ENCODE measurements around the gene KCNQ5.
"Not testable (repeated sequence)": the region's sequence is repeated elsewhere in the genome, so short reads cannot be mapped to it uniquely, and the experiment has no call there.

The KCNQ5 gene

DNA sequence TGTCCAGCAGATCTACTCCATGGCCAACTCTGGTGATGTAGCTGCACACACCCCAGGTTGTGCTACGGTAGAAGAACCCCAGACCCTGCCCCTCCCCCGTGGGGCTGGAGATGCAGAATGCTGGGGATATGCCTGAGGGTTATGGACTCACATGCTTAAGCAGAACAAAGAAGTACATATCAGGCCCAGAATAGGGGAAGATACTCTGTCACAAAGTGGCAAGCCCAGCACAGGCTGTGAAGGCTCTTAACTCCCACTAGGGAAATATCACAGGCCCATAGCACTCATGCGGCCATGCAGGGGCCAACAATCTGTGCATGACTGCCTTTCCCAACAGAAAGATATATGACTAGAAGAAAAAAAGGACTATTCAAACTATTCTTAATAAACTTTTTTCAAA lies 234.9 kb downstream of the KCNQ5 start:
- no peak for DNase-seq

DNA sequence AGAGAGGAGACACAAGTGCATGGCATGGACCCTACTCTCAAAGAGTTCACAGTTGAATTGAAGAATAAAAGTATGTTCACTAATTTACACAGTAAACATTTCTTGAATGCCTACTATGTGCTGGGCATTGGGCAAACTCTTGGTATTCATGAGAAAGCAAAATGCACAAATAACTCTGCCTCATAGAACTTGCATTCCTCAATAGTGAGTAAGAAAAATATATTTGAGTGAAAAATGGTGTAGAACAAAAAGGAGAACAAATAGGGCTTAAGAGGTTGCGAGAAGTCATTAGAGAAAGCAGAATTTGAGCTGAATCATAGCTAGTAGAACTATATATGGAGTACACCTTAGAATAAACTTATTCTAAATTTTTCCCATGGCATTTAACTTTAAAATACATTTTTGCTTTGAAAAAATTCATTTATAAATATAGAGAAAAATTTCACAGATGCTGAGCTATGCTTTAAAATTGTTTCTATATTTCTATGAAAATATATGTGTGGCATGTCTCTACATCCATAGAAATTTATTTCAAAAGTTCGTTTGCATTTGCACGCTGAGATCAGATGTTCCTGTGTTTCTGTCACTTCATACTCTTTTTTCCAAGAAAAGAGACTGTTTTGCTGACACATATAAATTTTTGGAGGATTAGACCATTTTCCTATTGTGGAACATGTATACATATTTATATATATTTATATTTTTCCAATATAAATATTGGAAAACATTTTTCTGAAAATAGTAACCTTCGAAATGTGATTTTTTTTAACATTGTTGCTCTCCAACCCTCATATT lies 236.1 kb downstream of the KCNQ5 start:
- no peak for DNase-seq

DNA sequence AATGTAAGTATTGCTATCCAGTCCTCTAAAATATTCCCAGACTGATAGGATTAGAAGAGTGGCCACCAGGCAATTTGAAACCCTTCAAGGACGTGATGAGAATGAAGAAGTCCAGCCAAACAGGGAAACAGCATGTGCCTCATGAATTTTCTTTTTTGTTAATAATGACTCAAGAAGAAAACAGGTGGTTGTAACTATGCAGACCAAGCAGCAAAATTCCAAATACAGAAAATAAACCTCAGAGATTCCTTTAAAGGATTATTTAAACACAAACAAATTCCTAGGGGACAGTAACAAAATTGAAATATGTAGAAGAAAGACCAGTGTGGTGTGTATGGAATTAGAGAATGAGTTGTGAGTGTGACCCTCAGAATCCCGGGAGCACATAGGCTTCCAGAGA lies 239.2 kb downstream of the KCNQ5 start:
- DNase-seq, result no peak

DNA sequence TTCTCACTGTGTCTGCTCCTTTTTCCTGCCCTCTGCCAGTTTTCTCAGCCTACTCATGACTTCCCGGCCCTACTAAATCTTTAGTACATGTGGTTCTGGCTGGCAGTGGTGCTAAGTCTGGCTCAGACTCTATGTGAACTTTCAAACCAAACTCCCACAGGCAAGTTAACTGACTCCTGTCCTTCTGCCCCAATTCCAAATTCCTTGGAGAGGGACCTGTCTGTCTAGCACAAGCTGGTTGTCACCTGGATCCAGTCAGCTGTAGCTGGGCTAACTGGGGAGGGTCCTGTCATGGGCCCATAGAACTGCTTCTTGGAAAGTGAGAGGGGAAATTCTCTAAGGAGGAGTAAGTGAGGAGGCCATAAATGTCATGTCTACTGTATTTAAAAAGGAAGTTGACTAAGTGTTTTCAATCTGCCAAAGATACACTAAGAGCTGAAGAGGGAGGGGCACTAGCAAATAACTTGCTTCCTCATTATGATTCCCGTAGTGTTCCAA lies 240.1 kb downstream of the KCNQ5 start:
- DNase-seq, result peak in 1 of 2 donors; percentile 8

DNA sequence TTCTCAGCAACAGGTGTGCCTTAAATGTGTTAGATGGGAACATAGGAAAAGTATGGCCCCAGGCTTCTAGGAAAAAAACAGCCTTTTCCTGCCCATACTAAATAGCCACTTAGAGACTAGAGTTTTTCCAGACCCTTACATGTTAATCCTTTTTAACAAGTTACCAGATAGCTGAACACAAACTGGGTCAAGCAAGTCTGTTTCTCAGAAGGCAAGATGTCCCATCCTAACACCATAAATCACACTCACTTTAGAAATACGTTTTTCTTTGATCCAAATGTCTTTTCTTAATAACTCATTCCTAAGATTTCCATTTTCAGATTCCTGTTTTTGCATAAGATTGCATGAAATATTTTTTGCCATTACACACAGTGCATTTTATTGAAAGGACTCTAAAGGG lies 241.3 kb downstream of the KCNQ5 start:
- no peak for DNase-seq

DNA sequence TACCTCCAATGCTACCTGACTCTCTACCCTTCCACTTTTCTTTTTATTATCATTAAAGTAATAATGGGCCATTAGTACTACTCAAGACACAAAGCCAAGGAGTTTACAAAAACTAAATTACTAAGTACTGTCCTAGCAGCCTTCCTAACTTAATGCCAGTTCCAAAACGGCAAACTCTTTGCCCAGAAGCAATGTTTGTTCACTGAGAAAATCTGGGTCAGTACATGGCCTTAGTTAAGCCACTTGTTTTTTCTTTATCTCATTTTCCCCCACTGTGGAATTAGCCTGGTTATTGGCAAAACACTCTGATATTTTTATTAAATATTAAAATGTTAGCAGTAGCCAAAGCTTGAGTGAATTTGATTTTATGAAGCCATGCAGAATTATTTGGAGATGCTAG lies 242.4 kb downstream of the KCNQ5 start:
- DNase-seq, result no peak

DNA sequence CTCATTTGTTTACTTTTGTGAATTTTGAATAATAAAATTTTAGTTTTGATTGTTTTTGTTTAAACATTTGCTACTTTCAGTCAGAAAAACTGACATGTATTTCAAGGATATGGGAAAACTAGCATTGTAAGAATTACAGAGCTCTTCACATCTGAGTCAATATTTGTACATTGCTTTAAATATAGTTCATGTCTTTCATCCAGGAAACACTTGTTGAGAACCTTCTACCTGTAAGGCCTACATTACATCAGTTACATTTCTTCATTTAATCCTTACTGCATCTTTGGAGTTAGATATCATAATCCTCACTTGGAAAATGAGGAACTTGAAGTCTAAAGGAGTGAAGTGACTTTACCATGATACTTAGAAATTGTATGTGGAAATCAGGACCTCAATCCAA lies 242.9 kb downstream of the KCNQ5 start:
- DNase-seq, result no peak

DNA sequence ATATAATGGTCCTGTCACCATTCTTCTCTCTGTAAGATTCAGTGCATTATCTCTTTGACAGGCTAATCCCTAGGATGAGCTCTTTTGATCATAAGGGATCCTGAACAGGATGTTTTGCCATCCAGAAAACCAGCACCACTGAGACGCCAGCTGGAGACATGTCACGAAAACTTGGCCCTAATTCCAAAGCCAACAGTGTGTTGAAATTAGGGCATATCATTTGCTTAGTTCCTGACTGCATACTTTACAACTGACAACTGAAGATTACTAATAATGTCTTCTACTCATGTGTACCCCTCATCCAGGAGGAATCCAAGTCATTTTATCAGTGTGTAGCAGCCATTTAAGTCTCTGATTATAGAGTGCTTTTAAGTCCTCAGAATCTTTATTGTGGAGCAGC lies 243.6 kb downstream of the KCNQ5 start:
- no peak for DNase-seq

DNA sequence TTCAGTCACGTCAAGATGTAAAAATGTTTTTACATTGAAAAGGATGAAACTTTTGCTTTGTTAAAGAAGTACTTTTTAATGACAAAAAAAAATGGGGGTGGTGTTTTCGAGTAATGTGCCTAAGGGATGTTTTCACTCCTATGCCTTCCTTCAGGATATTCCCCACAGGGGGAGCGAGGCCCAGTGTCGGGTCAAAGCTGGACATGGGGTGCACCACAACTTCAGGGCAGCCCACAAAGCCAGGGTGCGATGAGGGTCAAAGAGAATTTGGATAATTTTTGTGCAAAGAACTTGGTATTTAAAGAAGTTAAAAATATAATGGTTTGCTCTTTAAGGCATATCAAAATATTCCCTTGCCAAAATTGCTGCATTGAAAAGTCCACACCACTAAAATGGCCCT lies 247.8 kb downstream of the KCNQ5 start:
- DNase-seq, result no peak

DNA sequence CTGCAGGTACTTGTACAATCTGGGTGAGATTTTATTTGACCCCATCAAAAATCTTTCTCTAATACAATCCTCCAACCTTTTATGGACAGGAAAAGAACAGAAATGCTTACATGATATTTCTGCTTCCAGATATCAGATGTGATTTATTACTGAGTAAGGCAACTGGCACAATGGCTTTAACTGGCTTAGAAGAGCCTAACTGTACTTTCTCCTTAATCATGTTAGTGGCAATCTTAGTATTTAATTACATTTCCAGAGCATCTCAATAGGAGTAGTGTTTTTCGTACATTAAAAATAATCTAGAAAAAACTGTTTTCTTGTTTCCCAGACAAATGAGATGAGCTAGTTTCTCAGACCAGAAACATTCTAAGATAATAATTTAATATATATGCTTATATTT lies 251.6 kb downstream of the KCNQ5 start:
- no peak for DNase-seq

DNA sequence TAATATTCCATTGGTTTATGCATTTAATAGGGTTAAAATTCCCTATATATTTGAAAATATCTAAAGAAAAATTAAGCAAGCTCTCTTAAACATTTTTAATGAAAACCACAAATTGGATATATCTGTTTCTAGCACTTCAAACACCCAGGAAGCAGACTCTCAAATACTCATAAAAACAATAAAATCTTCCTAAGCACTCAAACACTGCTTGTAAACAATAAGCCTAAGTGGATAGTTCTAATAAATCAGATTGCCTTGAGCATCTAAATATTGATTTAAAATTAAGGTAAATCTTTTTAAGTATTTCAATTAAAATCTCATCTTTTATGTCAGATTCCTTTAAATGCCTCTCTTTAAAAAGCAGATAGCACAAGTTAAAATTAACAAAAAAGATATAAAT lies 254.4 kb downstream of the KCNQ5 start:
- DNase-seq, result no peak

DNA sequence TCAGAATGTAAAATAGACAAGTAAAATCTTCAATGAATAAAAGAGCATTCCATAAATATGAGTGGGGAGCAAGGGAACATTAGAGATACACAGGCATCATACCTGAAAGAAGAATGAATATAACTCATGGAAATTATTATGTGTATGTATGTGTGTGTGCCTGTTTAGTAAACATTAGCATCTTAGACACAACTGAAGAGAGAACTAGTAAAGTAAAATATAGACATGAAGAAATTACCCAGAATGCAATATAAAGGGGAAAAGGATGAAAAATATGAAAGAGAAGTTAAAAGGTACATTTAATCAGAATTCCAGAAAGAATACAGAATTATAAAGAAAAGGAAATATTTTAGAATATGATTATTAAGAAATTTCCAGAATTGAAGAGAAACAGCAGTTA lies 264.3 kb downstream of the KCNQ5 start:
- DNase-seq, result no peak

DNA sequence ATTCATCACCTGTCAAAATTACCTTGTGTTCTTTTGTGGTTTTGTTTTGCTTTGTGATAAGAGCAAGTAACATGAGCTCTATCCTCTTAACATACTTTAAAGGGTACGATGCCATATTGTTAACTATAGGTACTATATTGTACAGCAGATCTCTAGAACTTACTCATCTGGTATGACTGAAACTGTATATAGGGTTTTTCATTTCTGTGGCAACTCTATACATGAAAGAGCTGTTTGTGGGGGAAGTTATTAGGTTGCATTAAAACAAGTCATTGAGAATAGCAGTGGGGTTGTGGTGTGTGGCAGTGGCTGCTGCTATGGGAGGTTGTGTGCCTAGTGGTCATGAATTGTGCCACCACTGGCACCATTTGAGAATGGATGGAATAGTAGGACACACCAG lies 268.4 kb downstream of the KCNQ5 start:
- no peak for DNase-seq

DNA sequence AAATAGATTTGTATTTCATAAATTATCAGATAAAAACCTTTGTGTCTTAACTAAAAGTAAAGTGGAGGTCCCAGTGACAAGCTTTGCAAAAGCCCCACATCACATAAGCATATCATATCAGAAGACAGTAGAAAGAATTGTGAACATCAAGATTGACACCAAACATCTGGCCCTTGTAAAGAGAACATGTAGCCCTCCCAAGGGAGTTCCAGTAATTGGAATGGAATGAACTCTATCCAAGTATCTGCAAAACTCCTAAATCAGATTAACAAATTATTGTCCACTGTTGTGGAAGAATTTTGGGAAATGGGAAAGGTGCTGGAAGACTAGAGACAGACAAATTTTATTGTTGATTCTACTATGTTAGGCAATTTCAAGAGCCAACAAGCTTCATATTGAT lies 268.8 kb downstream of the KCNQ5 start:
- DNase-seq, result no peak

DNA sequence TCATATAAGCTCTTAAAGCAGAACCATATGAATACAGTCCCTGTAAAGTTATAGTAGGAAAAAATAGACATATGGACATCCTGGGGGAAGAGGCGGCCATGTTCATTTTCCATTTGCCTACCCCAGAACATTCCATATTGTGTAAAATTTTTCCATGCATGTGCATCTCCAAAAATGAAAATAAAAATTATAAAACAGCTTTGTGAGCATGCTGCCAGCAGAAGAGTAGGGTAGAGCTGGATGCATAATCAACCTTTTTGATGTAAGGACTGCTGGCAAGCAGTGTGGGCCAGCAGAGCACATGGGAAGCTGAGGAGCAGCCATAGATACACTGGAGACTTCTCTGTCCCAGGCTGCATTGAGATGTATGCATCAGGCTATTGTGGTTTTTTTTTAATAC lies 271.0 kb downstream of the KCNQ5 start:
- DNase-seq, result no peak

DNA sequence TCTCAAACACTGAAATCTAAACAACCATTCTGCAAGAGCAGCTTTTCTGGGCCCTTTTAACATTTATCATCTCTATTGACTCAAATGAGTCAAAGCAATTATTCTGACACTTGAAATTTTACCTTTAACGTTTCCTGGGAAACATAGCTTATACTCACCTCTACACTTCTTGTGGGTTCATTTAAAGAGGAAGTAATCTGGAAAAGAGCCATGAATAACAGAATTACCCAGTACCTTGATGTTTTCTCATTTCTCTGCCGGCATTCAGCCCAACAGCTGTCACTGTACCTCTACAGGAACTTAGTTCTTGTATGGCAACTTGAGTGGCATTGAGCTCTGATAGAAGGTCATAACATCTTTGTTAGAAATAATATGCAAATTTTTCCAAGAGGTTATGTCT lies 272.2 kb downstream of the KCNQ5 start:
- no peak for DNase-seq

DNA sequence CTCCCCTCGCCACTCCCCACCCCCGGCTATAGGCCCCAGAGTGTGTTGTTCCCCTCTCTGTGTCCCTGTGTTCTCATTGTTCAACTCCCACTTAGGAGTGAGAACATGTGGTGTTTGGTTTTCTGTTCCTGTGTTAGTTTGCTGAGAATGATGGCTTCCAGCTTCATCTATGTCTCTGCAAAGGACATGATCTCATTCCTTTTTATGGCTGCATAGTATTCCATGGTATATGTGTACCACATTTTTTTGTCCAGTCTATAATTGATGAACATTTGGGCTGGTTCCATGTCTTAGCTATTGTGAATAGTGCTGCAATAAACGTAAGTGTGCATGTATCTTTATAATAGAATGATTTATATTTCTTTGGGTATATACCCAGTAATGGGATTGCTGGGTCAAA lies 276.4 kb downstream of the KCNQ5 start:
- not testable (repeated sequence) for DNase-seq

DNA sequence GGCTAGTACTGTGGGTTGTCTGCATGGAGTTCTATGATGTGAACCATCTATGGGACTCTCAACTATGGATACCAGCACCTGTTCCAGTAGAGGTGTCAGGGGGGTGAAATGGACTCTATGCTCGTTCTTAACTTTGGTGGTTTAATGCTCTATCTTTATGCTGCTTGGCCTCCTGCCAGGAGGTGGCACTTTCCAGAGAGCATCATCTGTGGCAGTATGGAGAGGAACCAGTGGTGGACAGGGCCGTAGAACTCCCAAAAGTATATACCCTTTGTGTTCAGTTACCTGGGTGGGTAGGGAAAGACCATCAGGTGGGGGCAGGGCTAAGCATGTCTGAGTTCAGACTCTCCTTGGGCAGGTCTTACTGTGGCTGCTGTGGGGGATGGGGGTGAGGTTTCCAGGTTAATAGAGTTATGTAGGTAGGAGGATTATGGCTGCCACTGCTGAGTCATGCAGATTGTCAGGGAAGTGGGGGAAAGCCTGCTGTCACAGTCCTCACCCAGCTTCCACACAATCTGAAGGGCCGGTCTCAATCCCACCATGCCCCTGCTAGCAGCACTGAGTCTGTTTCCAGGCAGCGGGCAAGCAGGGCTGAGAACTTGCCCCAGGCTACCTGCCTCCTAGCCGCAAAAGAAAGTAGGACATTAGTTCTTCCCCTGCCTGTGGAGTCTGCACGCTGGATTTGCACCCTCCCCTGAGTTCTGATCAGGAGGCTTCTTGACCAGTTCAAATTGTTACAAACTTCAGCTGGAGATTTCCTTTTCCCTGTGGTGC lies 284.0 kb downstream of the KCNQ5 start:
- no peak for DNase-seq

DNA sequence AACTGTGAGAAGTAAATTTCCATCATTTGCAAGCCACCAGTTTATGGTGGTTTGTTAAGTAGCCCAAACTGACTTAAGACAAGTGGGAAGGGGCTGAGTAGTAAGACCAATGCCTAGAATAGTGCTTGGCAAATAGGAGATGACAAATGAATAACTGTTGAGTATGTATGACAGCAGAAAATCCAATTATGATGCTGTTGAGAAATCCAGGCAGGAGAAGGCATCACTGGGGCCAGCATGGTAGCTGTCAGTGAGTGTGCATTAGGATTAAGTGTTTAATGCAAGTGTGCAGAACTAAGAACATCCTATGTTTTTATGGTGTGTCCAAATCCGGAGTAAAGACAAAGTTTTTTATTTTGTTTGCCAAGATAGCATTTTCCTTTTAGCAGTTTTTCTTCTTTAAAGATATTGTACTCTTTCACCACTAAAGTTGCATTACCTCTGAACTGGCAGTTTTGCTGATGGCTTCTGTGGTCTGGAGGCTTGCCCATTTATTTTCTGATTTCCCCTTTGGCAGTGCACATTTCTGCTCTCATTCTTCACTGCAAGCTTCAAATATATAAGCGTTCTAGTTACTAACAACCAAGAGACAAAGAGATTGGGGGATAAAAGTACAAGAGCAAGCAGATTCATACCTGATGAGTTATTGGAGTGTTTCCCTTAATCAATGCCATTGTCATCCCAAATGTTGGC lies 289.7 kb downstream of the KCNQ5 start:
- no peak for DNase-seq

DNA sequence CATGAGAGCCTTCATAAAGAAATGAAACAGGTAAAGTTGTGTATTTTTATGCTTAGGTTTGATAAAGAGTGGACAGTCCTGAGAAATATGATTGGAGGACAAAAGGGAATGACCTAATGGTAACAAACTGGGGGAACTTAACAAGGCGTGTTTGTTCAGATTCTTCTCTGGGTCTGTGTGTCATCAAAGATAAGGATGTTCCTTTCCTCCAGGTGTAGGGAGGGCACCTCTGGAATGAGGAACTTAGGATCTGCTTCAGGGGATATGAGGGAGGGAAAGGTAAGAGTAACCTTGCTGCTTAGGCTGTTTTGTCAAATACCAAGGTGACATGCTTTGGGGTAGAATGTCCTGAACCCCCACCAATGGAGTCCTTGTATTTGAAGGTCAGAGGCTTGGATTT lies 291.9 kb downstream of the KCNQ5 start:
- no peak for DNase-seq

DNA sequence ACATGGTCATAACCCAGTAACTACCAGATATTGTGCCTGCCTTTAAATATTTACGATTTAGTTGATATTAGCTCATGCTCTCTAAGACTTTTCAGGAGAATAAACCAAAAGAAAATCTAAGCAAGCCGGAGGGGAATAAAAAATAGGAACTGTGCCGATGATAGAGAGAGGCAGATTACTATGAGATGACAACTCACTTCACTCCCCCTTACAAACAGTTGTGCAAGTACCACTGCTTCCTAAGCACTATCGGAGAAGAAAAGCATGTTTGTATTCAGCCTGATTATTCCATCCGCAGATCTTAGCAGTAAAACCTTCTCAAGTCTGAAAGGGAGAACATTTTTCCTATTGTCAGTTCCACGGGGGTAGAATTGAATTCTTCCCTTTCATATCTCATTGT lies 294.4 kb downstream of the KCNQ5 start:
- no peak for DNase-seq

DNA sequence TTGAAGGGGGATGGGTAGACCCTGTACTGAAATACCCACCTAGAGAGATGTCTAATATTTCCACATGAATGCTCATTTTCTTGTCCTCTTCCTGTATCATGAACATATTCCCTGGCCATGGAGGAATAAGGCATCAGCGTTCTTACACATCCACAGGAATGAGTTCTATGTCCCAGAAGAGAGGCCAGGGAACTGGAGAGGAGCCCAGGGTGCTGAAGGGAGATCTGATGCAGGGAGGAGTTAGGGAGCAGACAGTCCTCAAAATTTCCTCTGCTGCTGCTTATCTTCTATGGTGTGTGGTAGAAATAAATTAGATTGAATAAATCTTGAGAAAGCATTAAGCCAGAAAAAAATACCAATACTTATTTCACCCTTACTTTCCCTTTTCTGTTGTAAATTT lies 295.0 kb downstream of the KCNQ5 start:
- no peak for DNase-seq

DNA sequence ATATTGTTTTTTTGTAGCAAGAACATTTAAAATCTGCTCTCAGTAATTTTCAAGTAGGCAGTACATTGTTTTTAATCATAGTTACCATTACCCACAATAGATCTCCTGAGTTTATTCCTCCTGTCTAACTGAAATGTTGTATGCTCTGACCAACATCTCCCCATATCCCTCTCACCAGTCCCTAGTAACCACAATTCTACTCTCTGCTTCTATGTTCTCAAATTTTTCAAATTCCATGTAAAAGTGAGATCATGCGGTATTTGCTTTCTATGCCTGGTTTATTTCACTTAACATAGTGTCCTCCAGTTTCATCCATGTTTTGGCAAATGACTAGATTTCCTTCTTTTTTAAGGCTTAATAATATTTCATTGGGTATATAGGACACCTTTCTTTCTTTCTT lies 300.5 kb downstream of the KCNQ5 start:
- no peak for DNase-seq

DNA sequence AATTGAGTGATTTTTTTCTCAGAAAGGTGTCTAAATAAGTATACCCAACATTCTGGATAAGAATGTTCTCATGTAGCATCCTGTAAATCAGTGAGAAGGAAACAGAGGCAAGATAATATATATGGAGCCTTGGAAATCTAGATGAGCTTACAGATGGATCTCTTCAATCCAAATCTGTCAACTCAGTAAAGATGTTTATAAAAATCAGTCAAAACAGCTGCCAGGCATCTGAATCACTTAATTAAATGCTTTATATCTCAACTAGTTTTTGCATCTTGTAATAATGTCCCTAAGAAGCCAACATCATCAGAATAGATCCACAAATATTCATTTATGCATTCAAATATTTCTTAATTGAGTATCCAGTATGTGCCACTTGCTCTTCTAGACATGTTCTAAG lies 303.3 kb downstream of the KCNQ5 start:
- DNase-seq, result no peak
